Measurements from ENCODE around the gene LARGE1. TPM values are rescaled to one million over a fixed set of nuclear protein-coding genes. Genes with fewer than 3 reads are reported as not detected.

Gene LARGE1
- total and polyA plus RNA-seq, 2 experiments from 2014 or later = 21.2 to 23.6 TPM

GRCh38 chr22:33409079-33409478 lies 511.2 kb downstream of the LARGE1 start:
- no peaks in the 10 kb centered on the region for H3K36me3 ChIP-seq (replicated peaks; ENCODE audit: insufficient read depth, low read depth)
- TF ChIP-seq EZH2phosphoT487 (IDR thresholded peaks at IDR 0.05; ENCODE audit: low read depth, severe bottlenecking, unreplicated experiment) (no peak), EZH2 (IDR thresholded peaks at IDR 0.05; ENCODE audit: borderline replicate concordance) (no peak)
- TF ChIP-seq, protein P1, sequence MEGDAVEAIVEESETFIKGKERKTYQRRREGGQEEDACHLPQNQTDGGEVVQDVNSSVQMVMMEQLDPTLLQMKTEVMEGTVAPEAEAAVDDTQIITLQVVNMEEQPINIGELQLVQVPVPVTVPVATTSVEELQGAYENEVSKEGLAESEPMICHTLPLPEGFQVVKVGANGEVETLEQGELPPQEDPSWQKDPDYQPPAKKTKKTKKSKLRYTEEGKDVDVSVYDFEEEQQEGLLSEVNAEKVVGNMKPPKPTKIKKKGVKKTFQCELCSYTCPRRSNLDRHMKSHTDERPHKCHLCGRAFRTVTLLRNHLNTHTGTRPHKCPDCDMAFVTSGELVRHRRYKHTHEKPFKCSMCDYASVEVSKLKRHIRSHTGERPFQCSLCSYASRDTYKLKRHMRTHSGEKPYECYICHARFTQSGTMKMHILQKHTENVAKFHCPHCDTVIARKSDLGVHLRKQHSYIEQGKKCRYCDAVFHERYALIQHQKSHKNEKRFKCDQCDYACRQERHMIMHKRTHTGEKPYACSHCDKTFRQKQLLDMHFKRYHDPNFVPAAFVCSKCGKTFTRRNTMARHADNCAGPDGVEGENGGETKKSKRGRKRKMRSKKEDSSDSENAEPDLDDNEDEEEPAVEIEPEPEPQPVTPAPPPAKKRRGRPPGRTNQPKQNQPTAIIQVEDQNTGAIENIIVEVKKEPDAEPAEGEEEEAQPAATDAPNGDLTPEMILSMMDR (IDR thresholded peaks at IDR 0.05; ENCODE audit: poor library complexity) = no peak
- no peak for DNase-seq (ENCODE audit: low spot score)
- no peaks in the 10 kb centered on the region for H3K27me3 ChIP-seq
- H3K4me1 ChIP-seq (ENCODE audit: insufficient read depth) = no peaks in the 10 kb centered on the region
- no peak overlapping the region for H2AFZ ChIP-seq
- H3K9me2 ChIP-seq (replicated peaks; ENCODE audit: insufficient read depth) = no peaks in the 10 kb centered on the region
- no peaks in the 10 kb centered on the region for H3K9me3 ChIP-seq (ENCODE audit: low read depth)
- no peak overlapping the region for H3K4me3 ChIP-seq
- no peaks in the 10 kb centered on the region for H3K79me2 ChIP-seq
- H4K20me1 ChIP-seq (ENCODE audit: insufficient read depth, poor library complexity, severe bottlenecking) = no peaks in the 10 kb centered on the region
- no peak overlapping the region for H3K27ac ChIP-seq
- 80% methylated on average over 2 of the region's 2 CpGs for WGBS (ENCODE audit: low lambda C conversion rate, missing lambda C conversion rate)
- no peak overlapping the region for H3K4me2 ChIP-seq

DNA sequence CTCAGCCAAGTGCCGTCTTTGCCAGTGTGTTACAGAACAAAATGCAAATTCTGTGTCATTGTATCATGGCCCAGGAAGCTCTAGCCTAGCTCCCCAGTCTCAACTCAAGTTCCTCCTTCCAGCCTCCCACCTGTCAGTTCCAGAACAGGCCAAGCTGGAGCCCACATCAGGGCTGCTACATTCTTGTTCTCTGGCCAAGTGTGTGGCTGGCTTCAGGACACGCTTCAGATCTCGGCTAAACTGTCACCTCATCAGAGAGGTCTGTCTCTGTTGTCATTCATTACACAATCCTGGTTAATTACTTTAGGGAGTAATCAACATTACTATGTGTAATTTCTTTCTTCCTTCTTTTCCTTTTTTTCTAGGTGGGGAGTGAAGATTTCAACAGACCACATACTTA lies 515.1 kb downstream of the LARGE1 start:
- 82% methylated on average over 3 of the region's 3 CpGs for WGBS (ENCODE audit: low lambda C conversion rate, missing lambda C conversion rate)
- Histone ChIP-seq H3K4me1 (ENCODE audit: insufficient read depth) (no peaks in the 10 kb centered on the region), H3K9me2 (replicated peaks; ENCODE audit: insufficient read depth) (no peaks in the 10 kb centered on the region), H3K4me2 (no peak overlapping the region), H3K36me3 (replicated peaks; ENCODE audit: insufficient read depth, low read depth) (no peaks in the 10 kb centered on the region), H3K4me3 (no peak overlapping the region), H2AFZ (no peak overlapping the region), H3K27ac (no peak overlapping the region), H3K9me3 (ENCODE audit: low read depth) (no peaks in the 10 kb centered on the region), H3K27me3 (no peaks in the 10 kb centered on the region), H4K20me1 (ENCODE audit: insufficient read depth, poor library complexity, severe bottlenecking) (no peaks in the 10 kb centered on the region), H3K79me2 (no peaks in the 10 kb centered on the region)
- no peak for DNase-seq (ENCODE audit: low spot score)
- TF ChIP-seq, protein P1 (IDR thresholded peaks at IDR 0.05; ENCODE audit: poor library complexity) = no peak
- TF ChIP-seq EZH2 (IDR thresholded peaks at IDR 0.05; ENCODE audit: borderline replicate concordance) (no peak), EZH2phosphoT487 (IDR thresholded peaks at IDR 0.05; ENCODE audit: low read depth, severe bottlenecking, unreplicated experiment) (no peak)

- Histone ChIP-seq H3K27ac (no peak overlapping the region), H3K9me2 (replicated peaks; ENCODE audit: insufficient read depth) (no peaks in the 10 kb centered on the region), H3K9me3 (ENCODE audit: low read depth) (no peaks in the 10 kb centered on the region), H4K20me1 (ENCODE audit: insufficient read depth, poor library complexity, severe bottlenecking) (no peaks in the 10 kb centered on the region), H3K4me1 (ENCODE audit: insufficient read depth) (no peaks in the 10 kb centered on the region), H3K79me2 (no peaks in the 10 kb centered on the region), H2AFZ (no peak overlapping the region), H3K4me3 (no peak overlapping the region), H3K4me2 (no peak overlapping the region), H3K36me3 (replicated peaks; ENCODE audit: insufficient read depth, low read depth) (no peaks in the 10 kb centered on the region), H3K27me3 (no peaks in the 10 kb centered on the region)
- no peak for TF ChIP-seq EZH2 (IDR thresholded peaks at IDR 0.05; ENCODE audit: borderline replicate concordance)
- no peak for TF ChIP-seq EZH2phosphoT487 (IDR thresholded peaks at IDR 0.05; ENCODE audit: low read depth, severe bottlenecking, unreplicated experiment)
- TF ChIP-seq, protein P1 (IDR thresholded peaks at IDR 0.05; ENCODE audit: poor library complexity) = no peak
- 80% methylated on average over 3 of the region's 3 CpGs for WGBS (ENCODE audit: low lambda C conversion rate, missing lambda C conversion rate)
- peak; percentile 22 for DNase-seq (ENCODE audit: low spot score)
Observed at GRCh38 chr22:33404723-33405122, 515.6 kb downstream of the LARGE1 start.

GRCh38 chr22:33402325-33402724 lies 518.0 kb downstream of the LARGE1 start:
- H2AFZ ChIP-seq = no peak overlapping the region
- H3K36me3 ChIP-seq (replicated peaks; ENCODE audit: insufficient read depth, low read depth) = no peaks in the 10 kb centered on the region
- no peaks in the 10 kb centered on the region for H3K79me2 ChIP-seq
- no peak overlapping the region for H3K27ac ChIP-seq
- no peak for DNase-seq (ENCODE audit: low spot score)
- no peaks in the 10 kb centered on the region for H3K4me1 ChIP-seq (ENCODE audit: insufficient read depth)
- H3K4me3 ChIP-seq = no peak overlapping the region
- H3K27me3 ChIP-seq = no peaks in the 10 kb centered on the region
- no peaks in the 10 kb centered on the region for H3K9me3 ChIP-seq (ENCODE audit: low read depth)
- H4K20me1 ChIP-seq (ENCODE audit: insufficient read depth, poor library complexity, severe bottlenecking) = no peaks in the 10 kb centered on the region
- no peaks in the 10 kb centered on the region for H3K9me2 ChIP-seq (replicated peaks; ENCODE audit: insufficient read depth)
- no peak overlapping the region for H3K4me2 ChIP-seq
- no peak for TF ChIP-seq EZH2 (IDR thresholded peaks at IDR 0.05; ENCODE audit: borderline replicate concordance)
- TF ChIP-seq, protein P1 (IDR thresholded peaks at IDR 0.05; ENCODE audit: poor library complexity) = no peak
- no peak for TF ChIP-seq EZH2phosphoT487 (IDR thresholded peaks at IDR 0.05; ENCODE audit: low read depth, severe bottlenecking, unreplicated experiment)
- WGBS (ENCODE audit: low lambda C conversion rate, missing lambda C conversion rate) = 94% methylated on average over 3 of the region's 3 CpGs

Data from hepatocyte (in vitro differentiated cells).